GM08714 (cell line): ENCODE measurements around the gene CUX1.
A peak's percentile ranks its signal among the peaks of the same experiment; 100 is the strongest.

Experiments
- H3K4me3 ChIP-seq: fragments of 200-500 bp; sonication (Bioruptor generic); 2 replicates; pipeline ENCODE4 v1.5.1; 2014; ENCODE audit warnings: mild to moderate bottlenecking, low read length, inconsistent platforms
- ZNF274 ChIP-seq: IDR thresholded peaks from 2 replicates; pipeline ENCODE4 v1.6.1; 2012; ENCODE audit warnings: mild to moderate bottlenecking, low read depth, low read length

CUX1 gene

GRCh38 chr7:101817471-101818286 is at the start of gene CUX1:
Gene CUX1 (plus strand): TSS chr7:101817626. CDS start chr7:101817640, 14 bp downstream.
- H3K4me3 ChIP-seq = peak within 1 kb of the TSS; percentile 93
- no peak for TF ChIP-seq ZNF274

DNA sequence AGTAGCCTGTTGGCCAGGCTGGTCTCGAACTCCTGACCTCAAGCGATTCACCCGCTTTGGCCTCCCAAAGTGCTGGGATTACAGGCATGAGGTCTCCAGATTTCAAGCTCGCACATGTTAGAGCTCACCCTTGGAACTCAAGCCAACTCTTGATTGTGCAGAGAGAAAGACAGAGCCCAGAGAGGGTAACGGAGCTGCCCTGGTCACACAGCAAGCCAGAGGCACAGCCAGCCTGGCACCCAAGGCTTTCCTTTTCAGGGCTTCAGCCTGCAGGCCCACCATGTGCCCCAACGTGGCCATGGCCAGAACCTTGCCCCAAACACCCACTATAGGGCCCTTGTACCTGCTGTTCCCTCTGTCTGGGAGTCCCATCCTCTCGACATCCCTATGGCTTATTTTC is 49.1 kb upstream of the CUX1 start:
- no peak overlapping the region for H3K4me3 ChIP-seq
- no peak for TF ChIP-seq ZNF274

- TF ChIP-seq ZNF274 = no peak
- no peak overlapping the region for H3K4me3 ChIP-seq
These were observed 47.0 kb upstream of the CUX1 start for GRCh38 chr7:101770466-101770865.

DNA sequence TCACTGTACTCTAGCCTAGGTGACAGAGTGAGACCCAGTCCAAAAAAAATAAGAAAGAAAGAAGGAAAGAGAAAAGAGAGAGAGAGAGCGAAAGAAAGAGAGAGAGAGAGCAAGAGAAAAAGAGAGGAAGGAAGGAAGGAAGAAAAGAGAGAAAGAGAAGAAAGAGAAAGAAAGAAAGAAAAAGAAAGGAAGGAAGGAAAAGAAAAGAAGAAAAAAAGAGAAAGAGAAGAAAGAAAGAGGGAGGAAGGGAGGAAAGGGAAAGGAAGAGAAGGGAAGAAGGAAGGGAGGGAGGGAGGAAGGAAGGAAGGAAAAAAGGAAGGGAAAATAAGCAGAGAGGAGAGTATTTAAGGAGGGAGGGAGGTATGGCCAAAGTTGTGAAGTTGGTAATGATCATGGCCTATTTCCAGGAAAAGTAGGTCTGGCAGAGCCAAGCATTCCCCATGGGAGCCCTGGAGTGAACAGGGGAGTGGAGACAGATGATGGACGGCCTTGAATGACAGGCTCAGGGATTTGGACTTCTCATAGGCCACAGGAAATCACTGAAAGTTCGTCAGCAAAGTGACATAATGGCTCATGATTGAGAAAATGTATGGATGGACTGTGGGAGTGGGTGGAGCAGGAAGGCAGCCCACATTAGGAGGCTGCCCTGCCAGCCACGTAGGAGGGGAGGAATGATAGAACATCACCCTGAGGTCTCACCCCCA is 44.8 kb upstream of the CUX1 start:
- H3K4me3 ChIP-seq = no peak overlapping the region
- TF ChIP-seq ZNF274 = no peak

DNA sequence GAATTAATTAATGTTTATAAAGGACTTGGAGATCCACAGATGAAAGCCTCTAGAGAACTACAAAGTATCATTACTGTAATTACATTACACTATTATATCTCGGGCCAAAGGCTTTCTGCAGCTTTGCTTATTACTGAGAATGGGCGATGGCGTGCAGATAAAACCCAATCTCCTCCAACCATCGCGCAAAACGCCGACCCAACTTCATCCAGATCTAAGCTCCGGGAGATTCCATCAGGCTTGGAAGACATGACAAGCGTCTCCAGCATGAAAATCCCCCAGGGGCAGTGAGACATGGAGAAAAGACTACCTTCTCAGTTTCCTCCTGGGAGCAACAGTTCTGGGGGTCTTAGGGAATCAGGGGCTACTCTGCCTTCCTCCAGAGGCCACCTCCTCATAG is 42.2 kb upstream of the CUX1 start:
- H3K4me3 ChIP-seq = no peak overlapping the region
- TF ChIP-seq ZNF274 = no peak

DNA sequence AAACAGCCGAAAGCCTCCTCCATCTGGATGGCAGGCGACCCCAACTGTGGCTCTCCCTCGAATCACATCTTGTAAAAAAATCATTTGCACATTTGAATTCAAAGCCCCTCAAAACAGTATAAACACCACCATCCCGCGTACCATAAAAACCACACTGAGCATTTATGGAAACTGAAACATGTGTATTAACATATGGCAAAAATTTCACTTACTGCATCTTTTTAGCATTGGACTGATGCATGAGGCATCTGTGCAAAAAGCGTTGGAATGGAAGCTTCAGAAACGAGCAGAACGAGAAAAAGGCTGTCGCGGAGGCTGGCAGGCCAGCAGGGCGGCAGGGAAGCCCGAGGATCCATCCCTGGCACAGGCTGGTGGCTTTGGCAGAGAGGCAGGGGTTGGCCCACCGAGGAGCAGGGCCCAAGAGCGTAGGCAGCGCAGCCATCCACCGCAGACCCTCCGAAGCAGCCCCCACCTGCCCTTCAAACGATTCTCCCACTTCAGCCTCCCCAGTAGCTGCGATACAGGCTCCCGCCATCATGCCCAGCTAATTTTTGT is 39.3 kb upstream of the CUX1 start:
- no peak overlapping the region for H3K4me3 ChIP-seq

DNA sequence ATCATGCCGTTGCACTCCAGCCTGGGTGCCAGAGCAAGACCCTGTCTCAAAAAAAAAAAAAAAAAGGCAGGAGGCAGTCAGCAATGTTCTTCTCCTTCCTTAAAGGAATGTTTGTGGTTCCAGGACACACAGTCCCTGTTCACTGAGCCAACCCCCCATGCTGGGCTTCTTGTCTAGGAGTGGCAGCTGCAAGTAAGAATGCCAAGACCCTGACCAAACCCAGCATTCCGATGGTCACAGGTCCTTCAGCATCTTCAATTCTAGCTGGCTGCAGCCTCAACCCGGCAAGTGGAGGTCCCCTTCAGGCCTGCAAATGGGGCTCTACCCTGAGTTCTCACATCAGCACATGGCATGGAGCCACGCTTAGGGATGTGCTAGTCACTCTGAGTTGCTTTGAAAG is 38.2 kb upstream of the CUX1 start:
- H3K4me3 ChIP-seq = no peak overlapping the region
- TF ChIP-seq ZNF274 = no peak

More for the DNA sequence above, 39.3 kb upstream of the CUX1 start:
- no peak for TF ChIP-seq ZNF274

DNA sequence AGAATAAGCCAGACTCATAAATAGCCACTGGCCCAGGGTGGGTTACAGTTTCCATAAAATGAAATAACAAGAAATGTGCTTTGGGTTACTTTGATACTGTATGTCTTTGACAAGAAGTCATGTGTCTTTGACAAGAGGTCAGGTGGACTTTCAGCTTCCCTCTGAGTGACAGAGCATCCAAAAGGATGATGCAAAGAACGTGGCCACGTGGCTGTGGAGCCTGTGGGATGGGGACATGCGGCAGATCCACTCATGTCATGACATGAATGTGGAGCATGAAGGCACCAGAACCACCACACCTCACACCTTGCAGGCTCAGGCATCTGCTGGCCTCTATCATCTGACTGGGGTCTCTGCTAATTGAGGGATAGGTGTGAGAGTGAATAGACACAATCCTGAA is 37.1 kb upstream of the CUX1 start:
- no peak overlapping the region for H3K4me3 ChIP-seq
- TF ChIP-seq ZNF274 = no peak

DNA sequence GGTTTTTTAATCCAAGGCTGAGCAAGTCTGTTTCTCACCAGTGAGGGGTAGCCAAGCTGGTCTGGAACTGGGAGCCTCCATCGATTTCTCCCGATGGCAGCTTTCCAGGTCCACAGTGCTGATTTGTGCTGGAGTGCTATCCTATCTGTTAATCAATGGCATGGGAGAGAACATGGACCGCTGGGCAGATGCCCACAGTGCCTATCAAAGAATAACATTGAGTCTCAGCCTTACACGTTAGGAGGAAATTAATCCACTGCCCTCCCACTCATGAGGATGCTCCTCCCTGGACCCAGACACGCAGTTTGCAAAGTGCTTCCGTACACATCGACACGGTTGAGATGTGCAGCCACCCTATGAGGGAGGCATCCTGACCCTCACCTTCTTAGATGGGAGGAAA is 36.0 kb upstream of the CUX1 start:
- no peak overlapping the region for H3K4me3 ChIP-seq
- TF ChIP-seq ZNF274 = no peak

- H3K4me3 ChIP-seq = no peak overlapping the region
- TF ChIP-seq ZNF274 = no peak
These were observed 35.0 kb upstream of the CUX1 start for GRCh38 chr7:101782476-101782875.

- TF ChIP-seq ZNF274 = no peak
- no peak overlapping the region for H3K4me3 ChIP-seq
These were observed 34.5 kb upstream of the CUX1 start for GRCh38 chr7:101782896-101783295.

GRCh38 chr7:101783381-101784181 is 33.8 kb upstream of the CUX1 start:
- no peak for TF ChIP-seq ZNF274
- no peak overlapping the region for H3K4me3 ChIP-seq

DNA sequence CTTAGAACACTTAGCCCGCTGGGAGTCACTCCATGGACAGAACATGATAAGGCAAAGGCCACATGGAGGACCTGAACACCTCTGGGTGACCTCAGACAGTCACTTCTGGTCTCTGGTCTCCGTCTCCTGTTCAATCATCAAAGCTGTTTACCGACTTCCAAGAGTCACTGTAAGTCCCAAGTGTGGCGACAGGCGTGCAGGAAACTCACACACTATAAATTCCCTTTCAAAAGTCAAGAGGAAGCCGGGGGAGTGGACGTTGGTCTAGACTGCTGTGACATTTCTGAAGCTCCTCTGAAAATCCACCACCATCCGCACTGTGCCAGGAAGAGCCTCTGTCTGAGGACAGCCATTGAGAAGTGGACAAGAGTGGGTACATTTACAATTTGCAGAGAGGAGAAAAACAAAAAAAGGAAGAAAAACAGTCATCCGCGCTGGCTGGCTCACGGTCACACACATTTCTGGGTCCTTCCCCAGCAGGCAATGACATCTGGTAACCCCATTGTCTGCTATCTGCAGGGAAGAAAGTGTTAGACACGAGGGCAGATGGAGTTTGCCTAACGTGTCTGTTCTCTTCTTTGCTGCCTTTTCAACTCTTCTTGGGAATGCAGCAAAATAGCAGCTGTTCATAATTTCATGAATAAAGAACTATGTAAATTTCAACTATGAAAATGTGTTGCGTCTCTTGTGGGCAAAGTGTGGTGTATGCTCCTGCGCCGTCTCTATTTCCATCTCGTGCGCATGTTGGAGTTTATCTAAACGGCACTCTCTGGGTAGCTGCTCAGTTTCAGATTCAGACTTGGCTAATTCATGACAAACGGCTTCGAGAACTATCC is 32.9 kb upstream of the CUX1 start:
- no peak overlapping the region for H3K4me3 ChIP-seq
- no peak for TF ChIP-seq ZNF274
